Measurements from ENCODE around the gene FAM131C. TPM values are rescaled to one million over a fixed set of nuclear protein-coding genes. Genes with fewer than 3 reads are reported as not detected.

The FAM131C gene
- total RNA-seq, 1 donor from 2014 or later = 0.46 TPM

GRCh38 chr1:16020325-16020724, 53.1 kb downstream of the FAM131C start:
- TF ChIP-seq CTCF (conservative IDR thresholded peaks at IDR 0.05; ENCODE audit: low read depth, low read length) = no peak
- no peak for DNase-seq (ENCODE audit: low read depth)
- H3K4me3 ChIP-seq (ENCODE audit: low read depth, low read length) = no peak overlapping the region

- H3K4me3 ChIP-seq (ENCODE audit: low read depth, low read length) = no peak overlapping the region
- DNase-seq (ENCODE audit: low read depth) = no peak
- no peak for TF ChIP-seq CTCF (conservative IDR thresholded peaks at IDR 0.05; ENCODE audit: low read depth, low read length)
These were observed 53.7 kb downstream of the FAM131C start for GRCh38 chr1:16019644-16020277.

GRCh38 chr1:16018749-16019643, 54.5 kb downstream of the FAM131C start:
- no peak for TF ChIP-seq CTCF (conservative IDR thresholded peaks at IDR 0.05; ENCODE audit: low read depth, low read length)

GRCh38 chr1:16018308-16018707, 55.1 kb downstream of the FAM131C start:
- no peak for DNase-seq (ENCODE audit: low read depth)
- H3K4me3 ChIP-seq (ENCODE audit: low read depth, low read length) = no peak overlapping the region
- no peak for TF ChIP-seq CTCF (conservative IDR thresholded peaks at IDR 0.05; ENCODE audit: low read depth, low read length)

More at GRCh38 chr1:16018749-16019643, 54.5 kb downstream of the FAM131C start:
- H3K4me3 ChIP-seq (ENCODE audit: low read depth, low read length) = no peak overlapping the region
- DNase-seq (ENCODE audit: low read depth) = no peak

GRCh38 chr1:16017461-16018303, 55.8 kb downstream of the FAM131C start, which contains the start of gene HSPB7:
HSPB7 (minus strand) TSS chr1:16018043; CDS start chr1:16017963, 80 bp downstream.
- DNase-seq (ENCODE audit: low read depth) = no peak
- H3K4me3 ChIP-seq (ENCODE audit: low read depth, low read length) = no peak within 1 kb of the TSS
- TF ChIP-seq CTCF (conservative IDR thresholded peaks at IDR 0.05; ENCODE audit: low read depth, low read length) = no peak

- no peak for DNase-seq (ENCODE audit: low read depth)
- no peak for TF ChIP-seq CTCF (conservative IDR thresholded peaks at IDR 0.05; ENCODE audit: low read depth, low read length)
- H3K4me3 ChIP-seq (ENCODE audit: low read depth, low read length) = no peak overlapping the region
These were observed 56.4 kb downstream of the FAM131C start for GRCh38 chr1:16017076-16017460.

All from epithelial cell of proximal tubule (primary cell).